Adipocyte (in vitro differentiated cells): ENCODE measurements around the gene C4orf50.

Experiments
- DNase-seq: peaks from one replicate; pipeline ENCODE4 v3.0.0-alpha.2; 2015; ENCODE audit warnings: low read depth
- H3K27me3 ChIP-seq: replicated peaks from 2 replicates; pipeline ENCODE4 v1.7.0; 2013; ENCODE audit warnings: mild to moderate bottlenecking, low read length, moderate library complexity; ENCODE audit not compliant: control insufficient read depth, insufficient read depth
- H3K36me3 ChIP-seq: 2 replicates; pipeline ENCODE4 v1.7.0; 2013; ENCODE audit warnings: low read length, mild to moderate bottlenecking, moderate library complexity; ENCODE audit not compliant: control insufficient read depth, insufficient read depth, severe bottlenecking
- H3K4me1 ChIP-seq: 2 replicates; pipeline ENCODE4 v1.7.0; 2013; ENCODE audit warnings: mild to moderate bottlenecking, low read length, moderate library complexity; ENCODE audit not compliant: control insufficient read depth, insufficient read depth
- H3K4me3 ChIP-seq: 2 replicates; pipeline ENCODE4 v1.7.0; 2013; ENCODE audit warnings: mild to moderate bottlenecking, low read length, moderate library complexity
- H3K9ac ChIP-seq: 2 replicates; pipeline ENCODE4 v1.7.0; 2013; ENCODE audit warnings: mild to moderate bottlenecking, low read length, moderate library complexity
- H3K9me3 ChIP-seq: 2 replicates; pipeline ENCODE4 v1.7.0; 2013; ENCODE audit warnings: mild to moderate bottlenecking, low read length, moderate library complexity; ENCODE audit not compliant: control insufficient read depth

The C4orf50 gene

GRCh38 chr4:5933996-5934831 is 84.0 kb downstream of the C4orf50 start:
- Histone ChIP-seq H3K36me3 (no peaks in the 10 kb centered on the region), H3K9ac (no peak overlapping the region), H3K4me1 (no peaks in the 10 kb centered on the region), H3K4me3 (no peak overlapping the region), H3K27me3 (peaks cover 51% of the 10 kb centered on the region), H3K9me3 (no peaks in the 10 kb centered on the region)
- no peak for DNase-seq

- Histone ChIP-seq H3K36me3 (no peaks in the 10 kb centered on the region), H3K4me3 (no peak overlapping the region), H3K9ac (no peak overlapping the region), H3K27me3 (peaks cover 62% of the 10 kb centered on the region), H3K4me1 (no peaks in the 10 kb centered on the region), H3K9me3 (no peaks in the 10 kb centered on the region)
- no peak for DNase-seq
Observed at GRCh38 chr4:5933116-5933515, 85.1 kb downstream of the C4orf50 start.

GRCh38 chr4:5932035-5932568 is 86.1 kb downstream of the C4orf50 start:
- Histone ChIP-seq H3K36me3 (no peaks in the 10 kb centered on the region), H3K9me3 (no peaks in the 10 kb centered on the region), H3K4me3 (no peak overlapping the region), H3K9ac (no peak overlapping the region), H3K4me1 (no peaks in the 10 kb centered on the region), H3K27me3 (peaks cover 72% of the 10 kb centered on the region)
- DNase-seq, result no peak

GRCh38 chr4:5931526-5931925 is 86.7 kb downstream of the C4orf50 start:
- H3K4me1 ChIP-seq, result no peaks in the 10 kb centered on the region
- no peak for DNase-seq
- no peak overlapping the region for H3K4me3 ChIP-seq
- H3K9ac ChIP-seq, result no peak overlapping the region
- no peaks in the 10 kb centered on the region for H3K9me3 ChIP-seq
- H3K36me3 ChIP-seq, result no peaks in the 10 kb centered on the region
- peaks cover 74% of the 10 kb centered on the region for H3K27me3 ChIP-seq

GRCh38 chr4:5930876-5931275 is 87.4 kb downstream of the C4orf50 start:
- Histone ChIP-seq H3K27me3 (peaks cover 78% of the 10 kb centered on the region), H3K9me3 (no peaks in the 10 kb centered on the region), H3K4me1 (no peaks in the 10 kb centered on the region), H3K36me3 (no peaks in the 10 kb centered on the region), H3K4me3 (no peak overlapping the region), H3K9ac (no peak overlapping the region)
- no peak for DNase-seq

DNA sequence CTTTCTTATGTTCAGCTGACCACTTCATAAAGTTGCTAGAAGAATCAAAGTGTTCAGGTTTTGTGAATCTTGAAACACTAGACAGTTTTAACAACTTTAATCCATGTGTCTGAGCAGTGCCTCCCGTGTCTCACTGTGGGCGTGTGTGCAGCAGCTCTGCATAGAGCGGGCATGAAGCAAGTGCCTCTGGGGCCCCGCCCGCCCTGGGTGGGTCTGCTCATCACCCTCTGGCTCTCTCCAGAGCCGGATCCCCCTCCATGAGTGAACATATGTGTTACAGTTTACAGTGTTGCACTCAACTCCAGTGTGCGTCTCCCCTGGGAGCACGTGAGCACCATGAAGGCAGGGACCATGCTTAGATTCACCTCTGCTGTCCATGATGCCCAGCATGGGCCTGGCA is 87.8 kb downstream of the C4orf50 start:
- Histone ChIP-seq H3K27me3 (peaks cover 78% of the 10 kb centered on the region), H3K36me3 (no peaks in the 10 kb centered on the region), H3K9me3 (no peaks in the 10 kb centered on the region), H3K4me1 (no peaks in the 10 kb centered on the region), H3K9ac (no peak overlapping the region), H3K4me3 (no peak overlapping the region)
- DNase-seq, result no peak

DNA sequence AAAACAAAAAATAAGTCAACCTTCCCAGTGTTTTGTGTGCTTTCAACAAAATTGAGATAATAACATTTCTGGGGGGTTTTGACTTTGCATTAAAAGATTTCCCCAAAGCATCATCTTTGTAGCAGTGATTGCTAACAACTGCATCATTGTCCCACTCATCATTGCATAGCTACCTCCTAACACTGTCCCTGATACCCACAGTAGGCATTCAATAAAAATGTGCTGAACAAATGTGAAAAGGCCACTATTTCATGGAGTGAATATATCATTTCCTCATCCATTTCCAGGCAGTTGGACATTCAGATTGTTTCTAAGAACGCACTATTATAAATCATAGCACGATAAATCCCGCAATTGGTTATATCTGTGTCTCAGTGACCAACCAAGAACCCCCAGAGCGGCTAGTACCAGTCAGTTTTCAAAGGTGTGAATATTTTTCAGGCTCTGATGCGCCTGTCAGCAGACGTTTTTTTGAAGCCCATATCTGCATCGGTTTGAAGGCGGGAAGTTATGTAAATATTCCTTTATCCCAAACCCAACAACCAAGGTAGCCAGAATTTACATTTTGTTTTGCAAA is 89.3 kb downstream of the C4orf50 start:
- H3K9ac ChIP-seq, result no peak overlapping the region
- H3K36me3 ChIP-seq, result no peaks in the 10 kb centered on the region
- H3K4me3 ChIP-seq, result no peak overlapping the region
- no peak for DNase-seq
- H3K9me3 ChIP-seq, result no peaks in the 10 kb centered on the region
- H3K27me3 ChIP-seq, result peaks cover 66% of the 10 kb centered on the region
- H3K4me1 ChIP-seq, result no peaks in the 10 kb centered on the region

DNA sequence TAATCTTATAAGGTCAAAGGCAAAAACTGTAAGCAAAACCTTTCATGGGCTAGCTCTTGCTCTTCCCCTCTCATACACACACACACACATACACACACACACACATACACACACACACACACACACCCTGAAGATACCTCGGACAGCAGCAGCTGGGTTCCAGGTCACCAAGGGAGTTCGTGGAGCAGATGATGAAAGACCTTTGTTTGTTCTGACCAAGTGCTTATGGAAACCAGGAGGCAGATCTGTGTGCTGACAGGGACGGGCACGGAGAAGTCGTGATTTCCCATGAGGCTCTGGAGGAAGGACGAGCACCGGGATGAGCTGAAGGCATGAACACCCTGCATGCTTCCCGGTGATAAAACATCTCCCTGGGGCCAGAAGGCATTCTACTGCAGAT is 90.0 kb downstream of the C4orf50 start:
- H3K27me3 ChIP-seq, result peaks cover 59% of the 10 kb centered on the region
- H3K9ac ChIP-seq, result no peak overlapping the region
- H3K9me3 ChIP-seq, result no peaks in the 10 kb centered on the region
- H3K4me1 ChIP-seq, result no peaks in the 10 kb centered on the region
- no peaks in the 10 kb centered on the region for H3K36me3 ChIP-seq
- DNase-seq, result no peak
- H3K4me3 ChIP-seq, result no peak overlapping the region

DNA sequence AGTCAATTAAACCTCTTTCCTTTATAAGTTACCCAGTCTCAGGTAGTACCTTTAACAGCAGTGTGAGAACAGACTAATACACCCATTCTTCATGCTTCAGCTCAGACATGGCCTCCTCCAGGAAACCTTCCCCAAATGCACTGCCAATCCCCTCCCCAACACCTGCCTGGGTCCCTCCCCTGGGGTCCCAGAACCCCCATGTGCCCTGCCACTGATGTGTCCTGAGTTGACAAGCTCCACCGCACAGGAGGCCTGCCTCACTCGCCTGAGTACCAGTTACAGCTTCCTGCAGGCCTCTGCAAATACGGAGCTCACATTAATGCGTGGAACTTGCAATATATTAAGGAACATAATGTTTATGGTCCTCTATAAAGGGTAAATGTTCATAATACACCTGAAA is 90.5 kb downstream of the C4orf50 start:
- peaks cover 59% of the 10 kb centered on the region for H3K27me3 ChIP-seq
- H3K9me3 ChIP-seq, result no peaks in the 10 kb centered on the region
- H3K36me3 ChIP-seq, result no peaks in the 10 kb centered on the region
- no peak overlapping the region for H3K9ac ChIP-seq
- no peak overlapping the region for H3K4me3 ChIP-seq
- DNase-seq, result no peak
- H3K4me1 ChIP-seq, result no peaks in the 10 kb centered on the region

- Histone ChIP-seq H3K4me1 (no peaks in the 10 kb centered on the region), H3K9me3 (no peaks in the 10 kb centered on the region), H3K4me3 (no peak overlapping the region), H3K36me3 (no peaks in the 10 kb centered on the region), H3K9ac (no peak overlapping the region), H3K27me3 (peaks cover 61% of the 10 kb centered on the region)
- DNase-seq, result no peak
Observed at GRCh38 chr4:5927116-5927515, 91.1 kb downstream of the C4orf50 start.

GRCh38 chr4:5926598-5926997 is 91.6 kb downstream of the C4orf50 start:
- Histone ChIP-seq H3K9me3 (no peaks in the 10 kb centered on the region), H3K36me3 (no peaks in the 10 kb centered on the region), H3K27me3 (peaks cover 64% of the 10 kb centered on the region), H3K4me1 (no peaks in the 10 kb centered on the region), H3K4me3 (no peak overlapping the region), H3K9ac (no peak overlapping the region)
- DNase-seq, result no peak
